ENCODE measurements around the gene LAMA1. TPM values are rescaled to one million over a fixed set of nuclear protein-coding genes. Genes with fewer than 3 reads are reported as not detected.

The LAMA1 gene
- total RNA-seq, 1 experiment from 2014 or later: 28.8 TPM

DNA sequence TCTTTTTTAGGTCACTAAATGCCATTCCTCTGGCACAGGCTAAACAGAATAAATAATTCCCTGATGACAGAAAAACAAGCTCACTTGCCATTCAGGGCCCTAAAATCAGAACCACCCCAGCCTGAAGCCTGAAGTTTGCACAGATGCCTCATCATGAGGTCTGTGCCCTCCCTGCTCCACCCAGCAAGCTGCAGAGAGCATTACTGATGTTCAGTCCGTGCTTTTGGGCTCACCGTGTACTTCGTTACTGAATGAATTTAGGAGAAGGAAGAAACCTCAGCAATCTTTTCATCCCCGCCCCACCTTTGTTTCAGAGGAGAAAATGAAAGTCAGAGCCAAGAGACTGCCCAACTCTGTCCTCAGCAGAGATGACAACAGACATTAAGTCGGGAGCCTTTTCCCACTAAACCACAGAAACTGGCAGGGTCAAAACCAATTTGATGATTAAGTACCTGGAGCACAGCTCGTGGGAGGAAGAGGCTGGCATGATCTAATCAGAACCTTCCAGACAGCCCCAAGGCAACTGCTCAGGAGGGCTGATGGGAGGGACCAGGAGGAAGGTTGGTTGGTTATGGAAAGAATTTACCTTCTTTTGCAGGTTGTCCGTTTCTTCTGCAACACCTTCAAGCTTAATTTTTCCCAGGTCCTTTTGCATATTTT lies 122.7 kb downstream of the LAMA1 start:
- H3K4ac ChIP-seq (ENCODE audit: low read depth, low read length): no peak overlapping the region
- Mint-ChIP-seq H3K9me3 (no peaks in the 10 kb centered on the region), H3K4me3 (no peak overlapping the region), H3K36me3 (ENCODE audit: insufficient read depth in 1 of 3, low read depth in 3 of 3) (peaks cover 21 to 51% (median 24%) of the 10 kb centered on the region in 3 experiments; a peak in 5 of 7 replicates), H3K27me3 (ENCODE audit: low read depth) (no peaks in the 10 kb centered on the region), H3K4me1 (peaks cover 0 to 6% of the 10 kb centered on the region in 2 experiments; a peak in 1 of 4 replicates), H3K27ac (peak overlapping the region in 2 of 3 experiments; percentile 22 to 65; a peak in 3 of 7 replicates)
- H3K27ac ChIP-seq (ENCODE audit: insufficient read length, low read depth, low read length): no peak overlapping the region
- WGBS (ENCODE audit: extremely low coverage, insufficient read length, low lambda C conversion rate): no CpG with 5 or more reads among the region's 7 CpGs
- H4K8ac ChIP-seq (replicated peaks; ENCODE audit: insufficient read length, low read depth, low read length): no peak overlapping the region
- no peaks in the 10 kb centered on the region for H3K4me1 ChIP-seq (ENCODE audit: insufficient read depth, low read length)
- no peak overlapping the region for H2BK120ac ChIP-seq (ENCODE audit: low read depth, low read length, poor library complexity, severe bottlenecking)
- no peaks in the 10 kb centered on the region for H4K20me1 ChIP-seq (ENCODE audit: control insufficient read depth, insufficient read depth, insufficient read length)
- no peak for DNase-seq
- no peaks in the 10 kb centered on the region for H3K9me3 ChIP-seq (ENCODE audit: control insufficient read depth, low read depth, low read length)
- H3K14ac ChIP-seq (ENCODE audit: insufficient read depth, low read length): no peak overlapping the region
- H3K18ac ChIP-seq (ENCODE audit: insufficient read length, low read depth, low read length): no peak overlapping the region
- H3T11ph ChIP-seq (ENCODE audit: low read length): no peak overlapping the region
- H2BK15ac ChIP-seq (ENCODE audit: low read depth, low read length): no peak overlapping the region
- H4K91ac ChIP-seq (ENCODE audit: insufficient read length, low read depth, low read length): no peak overlapping the region
- no peaks in the 10 kb centered on the region for H3K79me2 ChIP-seq (ENCODE audit: insufficient read depth, low read length)
- H2BK5ac ChIP-seq (ENCODE audit: insufficient read length, low read length): no peak overlapping the region
- TF ChIP-seq, protein P1, sequence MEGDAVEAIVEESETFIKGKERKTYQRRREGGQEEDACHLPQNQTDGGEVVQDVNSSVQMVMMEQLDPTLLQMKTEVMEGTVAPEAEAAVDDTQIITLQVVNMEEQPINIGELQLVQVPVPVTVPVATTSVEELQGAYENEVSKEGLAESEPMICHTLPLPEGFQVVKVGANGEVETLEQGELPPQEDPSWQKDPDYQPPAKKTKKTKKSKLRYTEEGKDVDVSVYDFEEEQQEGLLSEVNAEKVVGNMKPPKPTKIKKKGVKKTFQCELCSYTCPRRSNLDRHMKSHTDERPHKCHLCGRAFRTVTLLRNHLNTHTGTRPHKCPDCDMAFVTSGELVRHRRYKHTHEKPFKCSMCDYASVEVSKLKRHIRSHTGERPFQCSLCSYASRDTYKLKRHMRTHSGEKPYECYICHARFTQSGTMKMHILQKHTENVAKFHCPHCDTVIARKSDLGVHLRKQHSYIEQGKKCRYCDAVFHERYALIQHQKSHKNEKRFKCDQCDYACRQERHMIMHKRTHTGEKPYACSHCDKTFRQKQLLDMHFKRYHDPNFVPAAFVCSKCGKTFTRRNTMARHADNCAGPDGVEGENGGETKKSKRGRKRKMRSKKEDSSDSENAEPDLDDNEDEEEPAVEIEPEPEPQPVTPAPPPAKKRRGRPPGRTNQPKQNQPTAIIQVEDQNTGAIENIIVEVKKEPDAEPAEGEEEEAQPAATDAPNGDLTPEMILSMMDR (conservative IDR thresholded peaks at IDR 0.05): no peak
- no peak overlapping the region for H3K23ac ChIP-seq (ENCODE audit: insufficient read length, low read depth, low read length)
- no peak overlapping the region for H2AK5ac ChIP-seq (ENCODE audit: insufficient read length, low read length)
- no peaks in the 10 kb centered on the region for H3K23me2 ChIP-seq (ENCODE audit: insufficient read length, low read depth, low read length, poor library complexity, severe bottlenecking)
- no peak overlapping the region for H4K5ac ChIP-seq (ENCODE audit: insufficient read length, low read depth, low read length)
- no peak overlapping the region for H3K4me2 ChIP-seq (ENCODE audit: insufficient read depth, insufficient read length, low read length)
- H3K9ac ChIP-seq (ENCODE audit: extremely low read depth, insufficient read length, low read length): no peak overlapping the region
- H3K79me1 ChIP-seq (ENCODE audit: insufficient read depth, low read depth, low read length, poor library complexity, severe bottlenecking): no peaks in the 10 kb centered on the region
- H2BK20ac ChIP-seq (ENCODE audit: low read depth, low read length, poor library complexity, severe bottlenecking): no peak overlapping the region
- H3K56ac ChIP-seq (ENCODE audit: insufficient read length, low read depth, low read length): no peak overlapping the region
- no peaks in the 10 kb centered on the region for H3K27me3 ChIP-seq (ENCODE audit: insufficient read depth, low read length)
- no peak overlapping the region for H2AFZ ChIP-seq (ENCODE audit: low read length)
- H2BK12ac ChIP-seq (ENCODE audit: insufficient read length, low read depth, low read length): no peak overlapping the region
